ENCODE measurements around the gene ARFGAP1. TPM values are rescaled to one million over a fixed set of nuclear protein-coding genes. Genes with fewer than 3 reads are reported as not detected.

Gene ARFGAP1
- total and polyA plus RNA-seq, 2 experiments from 2014 or later, result 41.5 to 95.5 TPM

DNA sequence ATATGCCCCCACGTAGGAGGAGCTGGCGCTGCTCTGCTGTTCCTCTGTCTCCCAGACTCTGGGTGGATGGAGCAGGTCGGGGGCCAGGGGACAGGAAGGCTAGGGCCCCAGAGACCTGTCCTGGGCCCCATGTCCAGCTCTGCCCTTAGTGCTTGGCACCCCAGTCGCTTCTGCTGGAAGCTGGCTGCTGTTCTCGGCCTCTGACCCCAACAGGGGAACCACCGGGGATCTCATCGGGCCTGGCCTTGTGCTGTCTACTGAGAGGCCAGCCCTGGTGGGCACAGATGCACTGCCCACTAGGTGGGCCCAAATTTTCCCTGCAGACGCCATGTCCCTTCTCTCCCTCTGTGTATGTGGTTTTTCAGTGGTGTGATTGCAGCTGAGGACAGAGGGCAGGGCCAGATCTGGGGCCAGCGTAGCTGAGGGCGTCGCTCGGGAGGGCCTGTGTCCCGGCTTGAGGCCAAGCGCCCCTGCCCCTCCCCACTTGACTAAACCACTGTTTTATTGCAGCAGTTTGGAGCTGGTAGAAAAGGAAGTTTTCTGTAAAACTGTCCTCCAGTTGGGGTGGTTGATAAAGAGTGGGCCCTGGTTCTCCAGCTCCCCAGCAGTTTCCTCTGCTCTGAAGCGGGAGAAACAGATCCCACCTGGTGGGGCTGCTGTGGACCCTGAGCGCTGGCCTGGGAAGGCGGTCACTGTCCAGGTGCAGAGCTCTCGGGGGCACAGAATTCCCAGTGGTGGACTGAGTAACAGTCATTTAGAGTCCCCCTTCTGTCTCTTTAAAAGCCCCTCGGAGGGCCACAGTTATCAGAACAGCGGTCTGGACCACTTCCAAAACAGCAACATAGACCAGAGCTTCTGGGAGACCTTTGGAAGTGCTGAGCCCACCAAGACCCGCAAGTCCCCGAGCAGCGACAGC lies 14.4 kb downstream of the ARFGAP1 start:
- Mint-ChIP-seq H3K9me3 (no peaks in the 10 kb centered on the region), H3K27me3 (ENCODE audit: insufficient read depth, low read depth, poor library complexity) (peaks cover 19% of the 10 kb centered on the region), H3K36me3 (ENCODE audit: low read depth) (peaks cover 19% of the 10 kb centered on the region), H3K4me1 (peaks cover 5% of the 10 kb centered on the region; the same call in 2 of the 3 replicates), H3K4me3 (no peak overlapping the region), H3K27ac (no peak overlapping the region)
- H3K4me2 ChIP-seq, result no peak overlapping the region
- H3F3A ChIP-seq (replicated peaks; ENCODE audit: low read depth), result no peaks in the 10 kb centered on the region
- H3K27me3 ChIP-seq (ENCODE audit: insufficient read depth), result no peaks in the 10 kb centered on the region
- H3K9me2 ChIP-seq (ENCODE audit: insufficient read depth), result no peaks in the 10 kb centered on the region
- no peak overlapping the region for H2AFZ ChIP-seq
- H3K27ac ChIP-seq (ENCODE audit: low read depth), result no peak overlapping the region
- H3K4me3 ChIP-seq, result no peak overlapping the region
- no peaks in the 10 kb centered on the region; the same call in 1 of the 2 replicates for H3K36me3 ChIP-seq (ENCODE audit: insufficient read depth)
- no peaks in the 10 kb centered on the region for H4K20me1 ChIP-seq (replicated peaks; ENCODE audit: insufficient read depth)
- H3K79me2 ChIP-seq (replicated peaks; ENCODE audit: insufficient read depth), result no peaks in the 10 kb centered on the region
- ATAC-seq, result no peak
- TF ChIP-seq, protein P1, sequence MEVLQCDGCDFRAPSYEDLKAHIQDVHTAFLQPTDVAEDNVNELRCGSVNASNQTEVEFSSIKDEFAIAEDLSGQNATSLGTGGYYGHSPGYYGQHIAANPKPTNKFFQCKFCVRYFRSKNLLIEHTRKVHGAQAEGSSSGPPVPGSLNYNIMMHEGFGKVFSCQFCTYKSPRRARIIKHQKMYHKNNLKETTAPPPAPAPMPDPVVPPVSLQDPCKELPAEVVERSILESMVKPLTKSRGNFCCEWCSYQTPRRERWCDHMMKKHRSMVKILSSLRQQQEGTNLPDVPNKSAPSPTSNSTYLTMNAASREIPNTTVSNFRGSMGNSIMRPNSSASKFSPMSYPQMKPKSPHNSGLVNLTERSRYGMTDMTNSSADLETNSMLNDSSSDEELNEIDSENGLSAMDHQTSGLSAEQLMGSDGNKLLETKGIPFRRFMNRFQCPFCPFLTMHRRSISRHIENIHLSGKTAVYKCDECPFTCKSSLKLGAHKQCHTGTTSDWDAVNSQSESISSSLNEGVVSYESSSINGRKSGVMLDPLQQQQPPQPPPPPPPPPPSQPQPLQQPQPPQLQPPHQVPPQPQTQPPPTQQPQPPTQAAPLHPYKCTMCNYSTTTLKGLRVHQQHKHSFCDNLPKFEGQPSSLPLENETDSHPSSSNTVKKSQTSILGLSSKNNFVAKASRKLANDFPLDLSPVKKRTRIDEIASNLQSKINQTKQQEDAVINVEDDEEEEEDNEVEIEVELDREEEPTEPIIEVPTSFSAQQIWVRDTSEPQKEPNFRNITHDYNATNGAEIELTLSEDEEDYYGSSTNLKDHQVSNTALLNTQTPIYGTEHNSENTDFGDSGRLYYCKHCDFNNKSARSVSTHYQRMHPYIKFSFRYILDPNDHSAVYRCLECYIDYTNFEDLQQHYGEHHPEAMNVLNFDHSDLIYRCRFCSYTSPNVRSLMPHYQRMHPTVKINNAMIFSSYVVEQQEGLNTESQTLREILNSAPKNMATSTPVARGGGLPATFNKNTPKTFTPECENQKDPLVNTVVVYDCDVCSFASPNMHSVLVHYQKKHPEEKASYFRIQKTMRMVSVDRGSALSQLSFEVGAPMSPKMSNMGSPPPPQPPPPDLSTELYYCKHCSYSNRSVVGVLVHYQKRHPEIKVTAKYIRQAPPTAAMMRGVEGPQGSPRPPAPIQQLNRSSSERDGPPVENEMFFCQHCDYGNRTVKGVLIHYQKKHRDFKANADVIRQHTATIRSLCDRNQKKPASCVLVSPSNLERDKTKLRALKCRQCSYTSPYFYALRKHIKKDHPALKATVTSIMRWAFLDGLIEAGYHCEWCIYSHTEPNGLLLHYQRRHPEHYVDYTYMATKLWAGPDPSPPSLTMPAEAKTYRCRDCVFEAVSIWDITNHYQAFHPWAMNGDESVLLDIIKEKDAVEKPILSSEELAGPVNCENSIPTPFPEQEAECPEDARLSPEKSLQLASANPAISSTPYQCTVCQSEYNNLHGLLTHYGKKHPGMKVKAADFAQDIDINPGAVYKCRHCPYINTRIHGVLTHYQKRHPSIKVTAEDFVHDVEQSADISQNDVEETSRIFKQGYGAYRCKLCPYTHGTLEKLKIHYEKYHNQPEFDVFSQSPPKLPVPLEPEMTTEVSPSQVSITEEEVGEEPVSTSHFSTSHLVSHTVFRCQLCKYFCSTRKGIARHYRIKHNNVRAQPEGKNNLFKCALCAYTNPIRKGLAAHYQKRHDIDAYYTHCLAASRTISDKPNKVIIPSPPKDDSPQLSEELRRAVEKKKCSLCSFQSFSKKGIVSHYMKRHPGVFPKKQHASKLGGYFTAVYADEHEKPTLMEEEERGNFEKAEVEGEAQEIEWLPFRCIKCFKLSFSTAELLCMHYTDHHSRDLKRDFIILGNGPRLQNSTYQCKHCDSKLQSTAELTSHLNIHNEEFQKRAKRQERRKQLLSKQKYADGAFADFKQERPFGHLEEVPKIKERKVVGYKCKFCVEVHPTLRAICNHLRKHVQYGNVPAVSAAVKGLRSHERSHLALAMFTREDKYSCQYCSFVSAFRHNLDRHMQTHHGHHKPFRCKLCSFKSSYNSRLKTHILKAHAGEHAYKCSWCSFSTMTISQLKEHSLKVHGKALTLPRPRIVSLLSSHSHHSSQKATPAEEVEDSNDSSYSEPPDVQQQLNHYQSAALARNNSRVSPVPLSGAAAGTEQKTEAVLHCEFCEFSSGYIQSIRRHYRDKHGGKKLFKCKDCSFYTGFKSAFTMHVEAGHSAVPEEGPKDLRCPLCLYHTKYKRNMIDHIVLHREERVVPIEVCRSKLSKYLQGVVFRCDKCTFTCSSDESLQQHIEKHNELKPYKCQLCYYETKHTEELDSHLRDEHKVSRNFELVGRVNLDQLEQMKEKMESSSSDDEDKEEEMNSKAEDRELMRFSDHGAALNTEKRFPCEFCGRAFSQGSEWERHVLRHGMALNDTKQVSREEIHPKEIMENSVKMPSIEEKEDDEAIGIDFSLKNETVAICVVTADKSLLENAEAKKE (CRISPR knock-in tag; IDR thresholded peaks at IDR 0.05), result no peak
- TF ChIP-seq NANOG (IDR thresholded peaks at IDR 0.05; ENCODE audit: borderline replicate concordance) (no peak), ZNF114 (CRISPR knock-in tag; IDR thresholded peaks at IDR 0.05) (no peak), CREB1 (CRISPR knock-in tag; IDR thresholded peaks at IDR 0.05; ENCODE audit: low read depth) (no peak), ZNF331 (CRISPR knock-in tag; IDR thresholded peaks at IDR 0.05; ENCODE audit: low read depth) (no peak), EZH2 (IDR thresholded peaks at IDR 0.05; ENCODE audit: low read depth, unreplicated experiment) (no peak), EZH2phosphoT487 (IDR thresholded peaks at IDR 0.05; ENCODE audit: unreplicated experiment) (no peak), ETS1 (IDR thresholded peaks at IDR 0.05) (no peak), JUNB (IDR thresholded peaks at IDR 0.05; ENCODE audit: unreplicated experiment) (no peak), STAT1 (IDR thresholded peaks at IDR 0.05; ENCODE audit: unreplicated experiment) (no peak), POLR2AphosphoS5 (IDR thresholded peaks at IDR 0.05; ENCODE audit: low read depth) (no peak)
- TF ChIP-seq, protein P2, sequence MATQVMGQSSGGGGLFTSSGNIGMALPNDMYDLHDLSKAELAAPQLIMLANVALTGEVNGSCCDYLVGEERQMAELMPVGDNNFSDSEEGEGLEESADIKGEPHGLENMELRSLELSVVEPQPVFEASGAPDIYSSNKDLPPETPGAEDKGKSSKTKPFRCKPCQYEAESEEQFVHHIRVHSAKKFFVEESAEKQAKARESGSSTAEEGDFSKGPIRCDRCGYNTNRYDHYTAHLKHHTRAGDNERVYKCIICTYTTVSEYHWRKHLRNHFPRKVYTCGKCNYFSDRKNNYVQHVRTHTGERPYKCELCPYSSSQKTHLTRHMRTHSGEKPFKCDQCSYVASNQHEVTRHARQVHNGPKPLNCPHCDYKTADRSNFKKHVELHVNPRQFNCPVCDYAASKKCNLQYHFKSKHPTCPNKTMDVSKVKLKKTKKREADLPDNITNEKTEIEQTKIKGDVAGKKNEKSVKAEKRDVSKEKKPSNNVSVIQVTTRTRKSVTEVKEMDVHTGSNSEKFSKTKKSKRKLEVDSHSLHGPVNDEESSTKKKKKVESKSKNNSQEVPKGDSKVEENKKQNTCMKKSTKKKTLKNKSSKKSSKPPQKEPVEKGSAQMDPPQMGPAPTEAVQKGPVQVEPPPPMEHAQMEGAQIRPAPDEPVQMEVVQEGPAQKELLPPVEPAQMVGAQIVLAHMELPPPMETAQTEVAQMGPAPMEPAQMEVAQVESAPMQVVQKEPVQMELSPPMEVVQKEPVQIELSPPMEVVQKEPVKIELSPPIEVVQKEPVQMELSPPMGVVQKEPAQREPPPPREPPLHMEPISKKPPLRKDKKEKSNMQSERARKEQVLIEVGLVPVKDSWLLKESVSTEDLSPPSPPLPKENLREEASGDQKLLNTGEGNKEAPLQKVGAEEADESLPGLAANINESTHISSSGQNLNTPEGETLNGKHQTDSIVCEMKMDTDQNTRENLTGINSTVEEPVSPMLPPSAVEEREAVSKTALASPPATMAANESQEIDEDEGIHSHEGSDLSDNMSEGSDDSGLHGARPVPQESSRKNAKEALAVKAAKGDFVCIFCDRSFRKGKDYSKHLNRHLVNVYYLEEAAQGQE (IDR thresholded peaks at IDR 0.05; ENCODE audit: unreplicated experiment), result no peak
- TF ChIP-seq, protein P3, sequence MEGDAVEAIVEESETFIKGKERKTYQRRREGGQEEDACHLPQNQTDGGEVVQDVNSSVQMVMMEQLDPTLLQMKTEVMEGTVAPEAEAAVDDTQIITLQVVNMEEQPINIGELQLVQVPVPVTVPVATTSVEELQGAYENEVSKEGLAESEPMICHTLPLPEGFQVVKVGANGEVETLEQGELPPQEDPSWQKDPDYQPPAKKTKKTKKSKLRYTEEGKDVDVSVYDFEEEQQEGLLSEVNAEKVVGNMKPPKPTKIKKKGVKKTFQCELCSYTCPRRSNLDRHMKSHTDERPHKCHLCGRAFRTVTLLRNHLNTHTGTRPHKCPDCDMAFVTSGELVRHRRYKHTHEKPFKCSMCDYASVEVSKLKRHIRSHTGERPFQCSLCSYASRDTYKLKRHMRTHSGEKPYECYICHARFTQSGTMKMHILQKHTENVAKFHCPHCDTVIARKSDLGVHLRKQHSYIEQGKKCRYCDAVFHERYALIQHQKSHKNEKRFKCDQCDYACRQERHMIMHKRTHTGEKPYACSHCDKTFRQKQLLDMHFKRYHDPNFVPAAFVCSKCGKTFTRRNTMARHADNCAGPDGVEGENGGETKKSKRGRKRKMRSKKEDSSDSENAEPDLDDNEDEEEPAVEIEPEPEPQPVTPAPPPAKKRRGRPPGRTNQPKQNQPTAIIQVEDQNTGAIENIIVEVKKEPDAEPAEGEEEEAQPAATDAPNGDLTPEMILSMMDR (conservative IDR thresholded peaks at IDR 0.05; ENCODE audit: low read depth in 2 of 2), result no peak
- H3K4me1 ChIP-seq (ENCODE audit: insufficient read depth), result peaks cover 6% of the 10 kb centered on the region; the same call in 1 of the 2 replicates
- no peak for DNase-seq (ENCODE audit: low spot score)
